Cerebellar cortex (tissue), 1 donor: ENCODE measurements around the gene ZFHX3.

Experiments
- DNase-seq: peaks from one replicate; pipeline ENCODE4 v3.0.0-alpha.2; 2015; ENCODE audit warnings: low spot score

ZFHX3 gene

DNA sequence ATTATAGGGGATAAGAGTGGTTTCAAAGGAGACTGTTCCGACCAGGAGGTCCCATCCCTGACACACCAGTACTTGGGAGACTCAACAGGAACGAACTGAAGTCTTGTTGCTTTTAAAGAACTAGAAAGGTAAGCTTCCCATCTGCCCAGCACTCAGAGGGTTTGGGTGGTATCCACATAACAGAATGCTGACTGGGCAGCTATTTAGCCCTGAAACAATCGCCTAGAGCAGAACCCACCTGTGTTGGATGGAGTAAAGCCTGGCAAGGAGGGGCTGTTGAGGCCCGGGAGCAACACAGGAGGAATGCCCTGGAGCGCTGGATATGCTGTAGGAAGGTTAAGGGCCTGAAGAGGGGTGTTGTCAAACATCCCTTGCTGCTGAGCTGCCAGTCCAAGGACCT, 254.9 kb downstream of the ZFHX3 start:
- DNase-seq: no peak

DNA sequence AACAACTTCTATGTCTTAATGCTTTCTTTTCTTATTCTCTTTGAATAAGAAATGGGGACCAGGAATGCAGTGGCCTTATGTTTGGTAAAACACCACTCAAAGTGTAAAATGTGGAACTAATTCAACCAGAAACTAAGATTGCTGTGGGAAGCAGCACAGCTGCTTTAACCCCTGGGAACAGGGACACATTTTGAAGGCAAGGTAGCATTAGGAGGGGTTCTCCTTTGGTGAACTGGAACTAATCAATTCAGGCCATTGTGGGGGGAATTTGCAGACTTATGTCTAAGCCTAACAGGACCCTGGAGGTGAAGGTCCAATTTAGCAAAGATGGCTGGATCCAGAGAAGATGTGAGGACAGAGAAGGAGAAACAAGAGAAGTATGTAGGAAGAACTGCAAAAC, 256.1 kb downstream of the ZFHX3 start:
- DNase-seq: no peak

DNA sequence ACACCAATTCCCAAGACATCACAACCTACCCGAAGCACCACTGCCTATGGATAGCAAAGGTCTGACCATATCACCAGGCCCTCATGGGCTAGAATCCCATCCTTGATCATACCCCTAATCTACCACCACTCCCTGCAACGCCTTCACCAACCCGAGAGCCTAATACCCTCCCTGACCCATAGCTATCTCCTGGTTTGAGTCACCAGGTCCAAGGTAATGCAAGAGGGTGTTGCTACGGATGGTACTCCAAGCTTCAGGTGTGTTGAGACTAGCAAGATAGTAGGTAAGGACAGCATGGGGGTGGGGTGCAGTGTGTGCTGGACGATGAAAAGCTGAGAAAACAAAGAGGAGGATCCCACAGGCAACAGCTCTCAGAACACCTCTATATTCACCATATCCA, 258.0 kb downstream of the ZFHX3 start:
- no peak for DNase-seq

DNA sequence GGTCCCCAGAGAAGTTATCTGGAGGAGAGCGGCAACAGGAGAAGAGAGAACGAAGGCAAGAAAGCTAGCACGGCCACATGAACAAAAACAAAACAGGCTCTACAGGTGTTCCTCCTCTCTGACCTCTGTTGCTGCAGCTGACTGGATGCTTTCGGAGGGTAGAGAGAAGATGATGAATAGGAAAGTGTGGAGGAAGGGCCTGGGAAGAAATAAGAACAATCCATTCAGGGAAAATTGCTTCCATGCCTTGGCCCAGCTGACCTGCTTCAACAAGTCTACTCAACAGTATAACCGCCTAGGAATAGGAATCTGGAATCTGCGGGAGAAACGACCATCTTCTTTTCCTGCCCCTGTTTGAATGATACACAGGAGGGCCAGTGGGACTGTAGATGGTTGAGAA, 258.5 kb downstream of the ZFHX3 start:
- no peak for DNase-seq

DNA sequence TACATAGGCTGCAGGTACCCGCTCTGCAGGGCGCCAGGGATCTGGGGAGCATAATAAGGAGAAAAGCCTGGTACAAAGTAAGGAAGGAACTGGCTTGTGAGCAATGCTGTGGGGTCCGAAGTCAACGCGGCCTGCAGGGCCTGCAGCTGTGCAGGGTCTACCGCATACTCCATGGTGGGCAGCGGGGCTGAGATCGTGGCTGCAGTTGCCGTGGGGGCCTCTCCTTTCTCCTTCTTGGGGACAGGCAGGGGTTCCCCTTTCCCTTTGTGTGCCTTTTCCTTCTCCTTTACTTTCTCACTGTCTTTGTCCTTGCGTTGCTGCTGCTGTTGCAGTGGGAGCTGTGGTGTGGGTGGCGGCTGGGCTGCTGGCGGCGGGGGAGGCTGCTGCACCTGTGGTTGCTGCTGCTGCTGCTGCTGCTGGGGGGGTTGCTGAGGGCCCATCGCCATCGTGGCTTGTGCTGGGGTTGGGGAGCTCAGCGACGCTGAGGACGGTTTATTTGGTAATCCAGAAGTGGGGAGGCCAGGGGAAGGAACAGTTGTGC, 259.6 kb downstream of the ZFHX3 start:
- no peak for DNase-seq

DNA sequence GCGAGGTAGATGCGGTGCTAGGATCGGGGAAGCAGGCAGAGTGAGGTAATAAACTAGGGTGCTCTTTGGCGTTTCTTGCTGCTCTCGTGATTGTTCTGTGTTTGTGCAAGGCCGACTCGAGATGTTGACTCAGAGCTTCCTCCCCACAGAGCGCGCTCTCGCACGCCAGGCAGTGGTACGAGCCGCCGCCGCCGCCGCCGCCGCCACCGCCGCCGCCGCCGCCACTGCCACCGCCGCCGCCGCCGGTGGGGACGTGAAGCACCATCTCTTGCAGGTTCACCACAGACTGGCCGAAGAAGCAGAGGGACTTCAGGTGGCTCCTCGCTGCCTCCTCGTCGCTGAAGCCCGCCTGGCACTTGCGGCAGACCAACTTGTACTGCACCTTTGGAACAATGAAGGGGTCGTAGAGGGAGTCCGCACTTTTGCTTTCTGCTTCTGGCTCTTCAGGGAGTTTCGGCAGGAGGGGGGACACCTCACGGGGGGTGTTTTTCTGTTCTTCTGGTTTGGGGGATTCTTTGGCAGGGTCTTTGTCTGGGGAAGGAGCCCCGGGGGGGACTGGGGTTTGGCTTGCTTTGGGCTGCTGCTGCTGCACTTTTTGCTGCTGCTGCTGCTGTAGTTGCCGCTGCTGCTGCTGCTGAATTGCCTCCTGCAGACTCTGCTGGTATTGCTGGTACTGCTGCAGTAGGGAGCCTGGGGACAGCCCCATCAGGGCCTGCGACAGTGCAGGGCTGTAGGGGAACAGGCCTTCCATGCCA, 260.2 kb downstream of the ZFHX3 start:
- peak; percentile 14 for DNase-seq

DNA sequence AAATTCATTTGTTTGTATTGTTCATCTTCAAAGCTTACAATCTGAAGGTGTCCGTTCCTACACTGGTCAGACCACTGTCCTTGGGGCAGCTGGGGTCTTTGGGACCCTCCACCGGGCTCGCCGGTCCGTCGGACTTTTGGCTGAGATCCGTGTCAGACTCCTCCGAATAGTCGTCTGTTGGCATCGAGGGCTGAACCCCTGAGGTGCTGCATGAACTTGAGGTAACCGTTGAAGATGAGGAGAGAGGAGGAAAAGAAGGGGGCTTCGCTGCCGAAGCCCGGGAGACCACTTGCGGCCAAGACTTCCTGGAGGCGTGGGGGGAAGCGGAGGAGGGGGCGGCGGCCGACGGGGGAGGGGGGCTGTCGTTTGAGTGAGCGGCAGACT, 260.8 kb downstream of the ZFHX3 start:
- no peak for DNase-seq

DNA sequence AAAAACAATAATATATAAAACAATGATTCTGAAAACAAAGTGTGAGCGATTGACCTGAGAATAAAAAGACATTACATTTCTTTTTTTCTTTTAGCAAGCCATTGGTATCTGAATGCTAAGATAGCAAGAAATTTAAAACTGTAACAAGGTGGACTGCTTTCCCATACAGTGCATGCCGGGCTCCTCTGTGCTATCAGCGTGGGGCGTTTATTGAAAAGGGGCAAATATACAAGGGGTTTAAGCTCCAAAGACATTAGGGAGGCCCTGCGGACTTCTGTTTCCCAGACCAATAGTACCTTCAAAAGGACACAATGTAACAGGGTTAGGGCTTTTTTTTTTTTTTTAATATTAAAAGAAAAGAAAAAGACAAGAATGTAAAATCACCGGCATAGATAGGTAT, 261.3 kb downstream of the ZFHX3 start:
- no peak for DNase-seq

DNA sequence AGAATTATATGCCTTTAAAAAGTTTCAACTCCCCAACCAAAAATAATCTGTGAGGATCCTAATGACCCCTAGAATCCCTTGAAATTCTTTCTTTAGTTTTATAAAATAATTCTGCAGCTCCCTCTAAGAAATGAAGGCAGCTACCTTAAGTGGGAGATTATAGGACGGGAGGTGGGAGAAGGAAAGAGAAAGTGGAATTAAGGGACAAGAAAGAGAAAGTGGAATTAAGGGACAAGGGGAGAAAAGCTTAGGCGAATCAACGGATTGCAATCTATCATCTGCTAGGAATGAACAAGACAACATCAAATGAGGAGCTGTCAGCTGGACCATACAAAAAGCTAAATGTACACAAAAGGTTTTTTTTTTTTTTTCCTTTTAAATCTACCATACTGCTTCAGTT, 262.0 kb downstream of the ZFHX3 start:
- DNase-seq: no peak

DNA sequence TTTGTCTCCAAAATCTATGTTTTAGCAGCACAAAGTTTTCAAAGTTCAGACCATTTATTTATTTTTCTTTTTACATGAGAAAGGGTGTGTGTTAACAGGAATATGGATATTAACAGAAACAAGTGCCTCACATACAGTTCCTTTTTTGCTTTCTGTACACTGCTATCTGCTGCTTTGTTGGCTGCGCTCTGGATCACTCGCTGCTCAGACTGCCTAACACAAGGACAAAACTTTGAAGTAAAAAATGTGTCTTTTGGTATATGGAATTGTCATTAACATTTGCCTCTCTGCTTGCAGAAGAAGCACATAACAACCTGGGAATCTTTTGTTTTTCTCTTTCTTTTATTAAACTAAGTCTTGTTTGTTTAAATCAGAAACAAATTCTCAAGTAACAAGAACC, 262.8 kb downstream of the ZFHX3 start:
- DNase-seq: no peak

DNA sequence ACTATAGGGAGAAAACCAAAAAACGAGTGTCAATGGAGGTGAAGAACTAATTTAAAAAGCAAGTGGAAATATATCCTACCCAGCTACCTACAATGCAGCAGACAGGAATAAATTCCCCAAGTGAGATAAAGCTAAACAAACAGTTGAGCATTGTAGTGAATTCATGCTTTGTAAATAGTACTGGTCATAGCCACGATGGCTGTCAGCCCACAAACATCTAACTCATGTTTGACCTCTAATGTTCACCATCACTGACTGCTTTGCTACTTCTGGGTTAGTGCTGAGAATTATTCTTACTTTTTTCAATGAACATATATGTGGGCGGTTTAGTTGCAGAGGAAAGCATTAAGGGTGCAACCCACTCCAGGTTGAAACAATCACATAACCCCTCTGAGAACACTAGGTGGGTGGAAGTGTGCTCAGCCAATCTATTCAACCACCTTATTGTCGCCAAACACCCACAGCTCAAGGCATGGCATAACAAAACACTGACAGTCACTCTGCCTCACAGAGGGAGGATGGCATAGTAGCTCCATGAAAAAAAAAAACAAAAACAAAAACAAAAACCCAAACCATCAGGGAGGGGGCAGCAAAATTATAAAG, 264.1 kb downstream of the ZFHX3 start:
- DNase-seq: no peak

DNA sequence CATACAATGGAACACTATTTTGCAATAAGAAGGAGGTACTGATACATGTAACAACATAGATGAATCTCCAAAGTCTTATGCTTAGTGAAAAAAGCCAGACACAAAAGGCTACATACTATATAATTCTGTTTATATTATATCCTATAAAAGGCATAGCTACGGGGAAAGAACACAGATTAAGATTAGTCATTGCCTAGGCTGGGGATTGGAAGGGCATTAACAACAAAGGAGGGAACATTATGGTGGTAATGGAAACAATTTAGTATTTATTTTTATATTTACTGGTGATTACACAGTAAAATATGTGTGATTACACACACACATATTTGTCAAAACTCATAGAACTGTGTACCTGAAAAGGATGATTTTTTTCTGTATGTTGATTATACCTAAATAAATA, 278.1 kb downstream of the ZFHX3 start:
- no peak for DNase-seq

DNA sequence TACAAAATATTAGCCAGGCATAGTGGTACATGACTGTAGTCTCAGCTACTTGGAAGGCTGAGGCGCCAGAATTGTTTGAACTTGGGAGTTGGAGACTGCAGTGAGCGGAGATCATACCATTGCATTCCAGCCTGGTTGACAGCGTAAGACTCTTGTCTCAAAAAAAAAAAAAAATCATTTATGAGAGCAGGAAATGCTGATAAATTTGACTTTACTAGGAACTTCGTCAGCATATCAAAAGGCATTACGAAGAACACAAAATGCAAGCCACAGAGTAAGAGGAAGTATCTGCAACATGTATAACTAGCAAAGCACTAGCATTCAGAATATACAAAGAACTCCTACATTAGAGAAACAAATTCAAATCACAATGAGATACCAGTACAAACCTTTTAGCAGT, 279.3 kb downstream of the ZFHX3 start:
- no peak for DNase-seq

DNA sequence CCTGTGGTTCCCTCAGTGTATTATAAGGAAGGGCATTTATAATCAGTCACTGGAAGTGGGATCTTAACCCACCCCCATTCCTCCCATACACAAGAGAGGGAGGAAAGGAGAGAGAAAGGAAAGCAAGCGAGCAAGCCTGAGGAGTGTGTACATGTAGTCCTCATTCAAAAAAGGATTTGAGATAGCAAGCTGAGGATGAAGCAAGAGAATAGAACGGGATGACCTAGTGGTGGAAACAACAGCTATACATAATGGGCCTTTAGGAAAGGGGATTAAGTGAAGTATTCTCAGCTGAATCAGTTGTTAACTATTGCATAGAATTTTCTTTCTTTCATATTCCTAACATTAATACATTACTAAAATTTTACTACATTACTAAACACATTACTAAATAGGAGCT, 281.4 kb downstream of the ZFHX3 start:
- DNase-seq: no peak

DNA sequence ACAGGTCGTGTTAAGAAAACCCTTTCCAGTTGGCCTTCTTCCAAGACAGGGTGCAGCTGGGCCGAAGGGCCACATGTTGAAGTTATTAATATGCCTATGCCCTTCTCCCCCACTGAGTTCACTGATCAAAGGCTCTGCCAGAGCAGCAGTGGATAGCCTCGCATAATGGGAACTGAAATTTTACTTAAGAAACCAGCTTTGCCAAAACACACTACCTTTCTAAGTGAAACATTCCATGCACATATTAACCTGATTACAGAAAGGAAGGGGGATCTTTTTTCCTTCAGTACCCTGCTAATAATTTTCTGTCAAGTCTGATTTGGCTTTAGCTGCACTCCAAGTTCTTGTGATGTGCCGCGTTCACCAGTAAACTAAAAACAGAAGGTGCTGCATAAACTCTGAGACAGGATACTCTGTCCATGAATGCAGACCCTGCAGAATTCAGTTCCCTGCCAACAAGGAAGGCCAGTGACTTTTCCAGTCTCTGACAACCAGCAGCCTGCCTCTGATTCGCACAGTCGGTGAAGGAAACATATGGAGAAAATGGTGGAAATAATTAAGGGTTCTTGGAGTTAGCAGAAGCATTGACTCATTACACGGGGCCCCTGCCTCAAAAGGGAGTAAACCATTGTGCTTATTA, 283.8 kb downstream of the ZFHX3 start:
- DNase-seq: no peak

DNA sequence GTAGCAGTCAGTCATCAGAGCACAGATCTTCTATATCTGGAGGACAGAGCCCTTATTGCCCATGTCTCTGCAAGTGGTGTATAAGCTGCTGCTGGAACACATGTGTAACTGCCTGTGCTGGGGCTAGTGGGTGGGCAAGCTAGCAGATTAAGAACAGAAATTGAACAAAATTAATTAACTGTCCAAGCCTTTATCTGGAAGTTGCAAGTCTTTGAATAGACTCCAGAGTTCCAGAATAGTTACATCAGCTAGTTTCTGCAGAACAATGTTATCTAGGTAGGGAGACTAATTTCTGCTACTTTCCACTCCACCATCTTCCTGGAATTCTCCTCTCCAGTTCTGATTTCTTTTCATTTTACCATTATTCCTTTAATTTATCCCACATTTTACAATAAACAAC, 287.3 kb downstream of the ZFHX3 start:
- no peak for DNase-seq

DNA sequence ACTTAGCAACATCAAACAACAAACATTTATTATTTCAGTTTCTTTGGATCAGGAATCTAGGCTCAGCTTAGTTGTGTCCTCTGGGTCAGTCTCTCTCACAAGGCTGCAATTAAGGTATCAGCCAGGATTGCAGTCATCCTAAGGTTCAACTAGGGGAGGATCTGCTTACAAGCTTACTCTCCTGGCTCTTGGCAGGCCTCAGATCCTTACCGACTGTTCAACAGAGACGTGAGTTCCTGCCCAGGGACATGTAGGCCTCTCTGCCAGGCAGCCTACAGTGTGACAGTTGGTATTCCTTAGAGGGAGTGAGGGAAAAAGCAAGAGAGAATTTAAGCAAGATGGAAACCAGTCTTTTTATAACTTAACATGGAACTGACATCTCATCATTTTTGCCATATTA, 294.0 kb downstream of the ZFHX3 start:
- peak; percentile 1 for DNase-seq

DNA sequence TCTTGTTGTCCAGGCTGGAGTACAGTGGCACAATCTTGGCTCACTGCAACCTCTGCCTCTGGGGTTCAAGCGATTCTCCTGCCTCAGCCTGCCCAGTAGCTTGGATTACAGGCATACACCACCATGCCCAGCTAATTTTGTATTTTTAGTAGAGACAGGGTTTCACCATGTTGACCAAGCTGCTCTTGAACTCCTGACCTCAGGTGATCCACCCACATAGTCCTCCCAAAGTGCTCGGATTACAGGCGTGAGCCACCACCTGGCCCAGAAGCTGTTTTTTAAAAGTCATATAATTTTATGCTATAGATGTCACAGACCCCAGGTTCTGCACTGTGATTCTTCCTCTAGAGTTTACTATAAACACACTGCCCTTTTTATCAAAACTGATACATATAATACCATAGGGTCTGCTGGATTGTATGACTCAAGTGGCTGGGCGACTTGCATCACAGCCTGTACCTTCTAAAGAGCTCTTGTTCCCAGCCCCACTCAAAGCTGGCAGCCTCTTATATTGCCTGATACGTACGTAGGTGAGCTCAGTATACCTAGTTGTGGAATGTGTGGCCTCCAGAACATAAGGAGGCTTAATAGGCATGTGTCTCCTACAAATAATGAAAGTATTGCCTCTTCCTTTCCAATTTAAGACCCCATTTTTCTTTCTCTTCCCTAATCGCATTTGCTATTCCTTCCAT, 295.8 kb downstream of the ZFHX3 start:
- no peak for DNase-seq

DNA sequence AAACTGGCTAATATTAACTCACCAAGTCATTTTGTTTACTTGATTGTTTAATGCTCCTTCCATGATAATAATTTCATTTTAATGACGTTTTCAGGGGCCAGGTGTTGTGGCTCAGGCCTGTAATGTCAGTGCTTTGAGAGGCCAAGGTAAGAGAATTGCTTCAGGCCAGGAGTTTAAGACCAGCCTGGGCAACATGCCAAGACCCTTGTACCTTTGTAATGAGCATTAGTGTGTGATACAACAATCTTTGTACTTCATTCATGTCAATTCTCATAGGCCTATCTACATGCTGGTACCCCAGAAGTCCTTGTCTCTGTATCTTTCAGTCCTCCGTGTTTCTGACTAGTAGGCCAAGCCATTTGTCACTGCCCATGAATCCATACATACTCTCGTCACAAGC, 296.9 kb downstream of the ZFHX3 start:
- no peak for DNase-seq

DNA sequence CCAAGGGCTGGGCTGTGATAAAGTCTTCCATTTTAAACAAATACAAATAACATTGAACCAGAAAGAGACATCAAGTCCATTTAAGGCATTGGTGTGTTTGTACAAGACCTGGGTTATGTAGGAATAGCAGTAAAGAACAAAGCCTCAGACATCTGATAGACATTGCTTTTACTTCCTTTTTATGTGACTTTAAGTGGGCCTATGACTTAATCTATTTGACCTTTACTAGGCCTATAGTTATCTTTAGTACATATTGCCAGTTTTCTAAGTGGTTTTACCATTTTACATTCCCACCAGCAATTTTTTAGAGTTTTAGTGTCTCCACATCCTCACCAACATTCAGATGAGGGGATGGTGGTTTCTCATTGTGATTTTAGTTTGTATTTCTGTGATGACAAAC, 298.8 kb downstream of the ZFHX3 start:
- DNase-seq: no peak

DNA sequence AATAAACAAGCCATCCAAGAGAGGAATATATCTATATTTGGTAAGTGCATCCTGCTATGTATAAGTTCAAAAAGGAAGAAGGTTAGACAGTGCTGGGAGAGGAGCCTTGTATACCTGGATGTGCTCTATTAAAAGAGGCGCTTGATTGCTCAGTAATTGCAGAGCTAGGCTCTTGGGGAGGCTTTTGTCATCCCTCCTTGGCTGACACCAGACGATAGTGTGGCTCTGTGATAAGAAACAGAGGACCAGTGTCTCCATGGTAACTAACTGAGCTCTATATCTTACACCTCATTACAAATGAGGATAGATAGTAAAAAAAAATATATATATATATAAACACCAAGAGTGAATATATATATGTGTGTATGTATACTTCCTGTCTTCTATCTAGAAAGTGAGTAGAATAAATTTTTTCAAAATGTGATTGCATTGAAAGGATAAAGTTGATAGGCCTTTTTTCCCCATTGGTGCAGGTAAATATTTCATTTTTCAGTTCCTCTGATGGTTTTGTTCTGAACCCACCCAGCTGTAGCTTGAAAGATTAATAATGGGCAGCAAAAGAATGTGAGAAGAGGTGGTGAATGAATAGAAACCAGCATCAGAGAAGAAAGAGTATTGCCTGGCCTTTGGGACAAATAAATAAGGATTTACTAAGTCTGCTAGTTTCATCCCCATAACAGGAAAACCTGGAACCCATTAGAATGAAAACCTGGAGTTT, 303.7 kb downstream of the ZFHX3 start:
- no peak for DNase-seq
